GM12874 (cell line): ENCODE results near the gene INTS15.

Source experiments
- CTCF ChIP-seq: IDR thresholded peaks from 2 replicates; pipeline ENCODE4 v1.5.1; 2011; ENCODE audit warnings: low read depth, mild to moderate bottlenecking, control low read depth, low read length, moderate library complexity; ENCODE audit not compliant: insufficient read depth

INTS15 gene

GRCh38 chr7:6649241-6649961 lies 59.6 kb downstream of the INTS15 start:
- no peak for TF ChIP-seq CTCF

DNA sequence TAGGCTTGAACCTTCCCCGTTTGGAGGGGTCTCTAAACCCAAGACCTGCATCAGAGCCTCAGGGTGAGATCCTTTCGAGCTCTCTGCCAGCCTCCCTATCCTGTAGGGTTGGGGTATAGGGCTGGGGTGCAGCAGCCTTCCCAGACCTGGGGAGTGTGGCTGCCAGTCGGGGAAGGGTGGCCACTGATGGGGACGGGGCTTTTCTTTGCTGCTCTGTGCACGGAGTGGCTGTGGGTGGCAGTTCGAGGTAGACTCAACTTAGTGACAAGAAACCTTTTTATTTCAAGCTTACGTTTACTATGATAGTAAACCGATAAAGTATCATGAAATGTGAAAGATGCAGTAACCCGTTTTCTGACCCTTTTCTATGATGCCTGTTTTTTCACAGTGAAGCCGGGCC lies 60.3 kb downstream of the INTS15 start:
- TF ChIP-seq CTCF, result no peak

- no peak for TF ChIP-seq CTCF
Measured at GRCh38 chr7:6650521-6651011, 60.7 kb downstream of the INTS15 start.

DNA sequence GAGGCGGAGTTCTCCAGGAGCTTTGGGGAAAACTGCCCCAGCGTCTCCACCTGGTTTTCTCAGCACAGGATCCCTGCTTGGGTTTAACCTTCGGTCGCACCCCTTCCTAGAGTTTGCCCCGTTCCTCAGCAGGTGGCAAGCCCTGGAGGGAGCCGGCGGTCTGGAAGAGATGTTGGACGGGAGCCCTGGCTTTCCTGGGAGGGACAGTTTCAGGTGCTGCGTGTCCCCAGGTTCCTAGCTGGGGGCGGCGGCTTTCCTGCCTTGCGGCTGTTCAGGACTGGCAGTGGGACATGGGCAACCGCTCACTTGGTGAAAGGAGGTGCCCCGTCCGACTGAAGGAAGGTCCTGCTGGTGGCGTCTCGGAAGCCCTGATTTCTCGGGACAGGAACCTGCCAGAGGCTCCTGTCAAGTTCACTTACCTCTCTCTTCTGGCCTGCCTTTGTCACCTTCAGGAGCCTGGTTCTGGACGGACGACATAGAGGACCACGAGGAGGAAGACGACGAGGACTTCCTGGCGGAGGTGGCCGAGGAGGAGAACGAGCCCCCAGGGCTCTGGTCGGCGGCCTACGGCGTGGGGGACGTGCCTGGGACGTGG lies 62.1 kb downstream of the INTS15 start:
- no peak for TF ChIP-seq CTCF

DNA sequence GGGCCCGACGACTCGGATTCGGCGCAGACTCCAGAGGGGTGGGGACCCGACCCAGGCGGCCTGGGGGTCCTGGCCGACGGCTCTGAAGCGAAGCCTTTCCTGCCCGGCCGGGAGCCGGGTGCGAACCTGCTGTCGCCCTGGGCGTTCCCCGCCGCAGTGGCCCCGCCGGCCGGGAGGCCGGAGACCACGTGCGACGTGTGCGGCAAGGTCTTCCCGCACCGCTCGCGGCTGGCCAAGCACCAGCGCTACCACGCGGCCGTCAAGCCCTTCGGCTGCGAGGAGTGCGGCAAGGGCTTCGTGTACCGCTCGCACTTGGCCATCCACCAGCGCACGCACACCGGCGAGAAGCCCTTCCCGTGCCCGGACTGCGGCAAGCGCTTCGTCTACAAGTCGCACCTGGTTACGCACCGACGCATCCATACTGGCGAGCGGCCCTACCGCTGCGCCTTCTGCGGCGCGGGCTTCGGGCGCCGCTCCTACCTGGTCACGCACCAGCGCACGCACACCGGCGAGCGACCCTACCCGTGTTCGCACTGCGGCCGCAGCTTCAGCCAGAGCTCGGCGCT lies 62.7 kb downstream of the INTS15 start:
- TF ChIP-seq CTCF, result no peak

- TF ChIP-seq CTCF, result no peak
Measured at GRCh38 chr7:6653071-6654003, 63.5 kb downstream of the INTS15 start.

DNA sequence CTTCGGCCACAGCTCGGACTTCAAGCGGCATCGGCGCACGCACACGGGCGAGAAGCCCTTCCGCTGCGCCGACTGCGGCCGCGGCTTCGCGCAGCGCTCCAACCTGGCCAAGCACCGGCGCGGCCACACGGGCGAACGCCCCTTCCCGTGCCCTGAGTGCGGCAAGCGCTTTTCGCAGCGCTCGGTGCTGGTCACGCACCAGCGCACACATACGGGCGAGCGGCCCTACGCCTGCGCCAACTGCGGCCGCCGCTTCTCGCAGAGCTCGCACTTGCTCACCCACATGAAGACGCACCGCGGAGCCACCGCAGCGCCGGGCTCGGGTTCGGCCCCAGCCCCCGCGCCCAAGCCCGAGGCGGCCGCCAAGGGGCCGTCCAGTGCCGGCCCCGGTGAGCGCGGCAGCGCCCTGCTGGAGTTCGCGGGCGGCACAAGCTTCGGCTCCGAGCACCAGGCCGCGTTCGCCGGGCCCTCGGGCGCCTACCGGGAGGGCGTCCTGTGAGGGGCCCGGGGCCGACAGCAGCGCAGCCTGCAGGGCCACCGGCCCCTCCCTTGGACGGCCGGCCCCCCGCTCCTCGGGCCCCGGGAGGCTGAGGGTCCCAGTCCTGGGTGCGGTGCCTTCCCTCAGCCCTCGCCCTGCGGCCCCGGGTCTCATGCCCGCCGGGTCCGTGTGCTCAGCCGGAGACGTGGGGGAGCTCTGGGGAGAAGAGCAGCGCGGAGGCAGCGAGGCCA lies 64.5 kb downstream of the INTS15 start:
- no peak for TF ChIP-seq CTCF
